GM04504 (cell line): Measurements from ENCODE around the gene BATF.

Experiments
- DNase-seq: peaks from one replicate; pipeline ENCODE4 v3.0.0-alpha.2; 2012; ENCODE audit warnings: low read depth

BATF gene

DNA sequence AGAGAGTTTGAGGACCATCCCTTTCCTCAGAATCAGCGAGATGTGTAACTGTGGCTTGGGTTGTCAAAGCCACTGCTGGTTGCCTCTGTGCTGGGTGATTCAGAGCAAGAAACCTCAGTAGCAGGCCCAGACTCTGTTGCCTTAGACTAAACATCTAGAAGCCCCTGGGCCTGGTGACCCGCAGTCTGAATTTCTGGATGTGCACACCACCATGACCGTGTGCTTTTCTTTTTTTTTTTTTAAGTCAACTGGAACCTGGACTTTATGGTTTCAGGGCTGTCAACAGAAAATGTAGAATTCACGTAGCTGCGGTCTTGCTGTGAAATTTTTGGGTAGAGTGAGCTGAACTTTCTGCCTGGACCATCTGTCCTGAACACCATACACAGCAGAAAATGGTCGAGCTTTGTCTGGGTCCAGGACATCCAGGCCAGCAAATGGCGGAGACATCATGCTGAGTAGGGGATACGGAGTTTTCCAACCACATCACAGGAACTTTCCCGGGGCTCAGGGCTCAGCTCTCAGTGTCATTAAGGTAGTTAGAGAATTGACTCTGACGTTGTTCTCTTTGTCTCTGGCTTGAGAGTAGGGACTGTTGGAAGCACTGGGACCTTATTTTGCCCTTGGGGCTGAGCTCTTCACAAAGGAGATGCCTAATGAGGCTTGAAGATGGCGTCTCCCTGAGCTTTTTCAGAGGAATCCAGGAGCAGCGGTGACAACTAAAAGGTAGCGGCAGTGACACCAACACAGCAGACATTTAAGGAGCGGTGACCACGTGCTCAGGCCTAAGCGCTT lies 23.0 kb upstream of the BATF start:
- DNase-seq = no peak

DNA sequence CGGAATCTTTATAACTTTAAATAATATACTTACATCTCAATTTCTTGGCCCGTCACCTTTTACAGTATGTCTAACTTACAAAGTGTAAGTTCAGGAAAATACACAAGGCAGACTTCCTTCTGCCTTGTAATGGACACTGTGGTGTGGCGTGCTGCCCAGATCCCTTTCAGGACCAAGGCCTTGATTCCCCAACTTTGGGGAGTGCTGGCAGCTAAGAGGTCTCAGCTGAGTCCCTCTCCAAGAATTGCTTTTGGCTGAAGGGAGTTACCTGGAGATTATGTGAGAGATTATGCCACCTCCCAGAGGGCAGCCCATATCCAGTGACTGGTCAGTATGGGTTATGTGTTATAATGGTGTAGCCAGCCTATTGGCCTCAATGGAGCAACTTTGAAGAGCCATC lies 21.2 kb upstream of the BATF start:
- DNase-seq = no peak

DNA sequence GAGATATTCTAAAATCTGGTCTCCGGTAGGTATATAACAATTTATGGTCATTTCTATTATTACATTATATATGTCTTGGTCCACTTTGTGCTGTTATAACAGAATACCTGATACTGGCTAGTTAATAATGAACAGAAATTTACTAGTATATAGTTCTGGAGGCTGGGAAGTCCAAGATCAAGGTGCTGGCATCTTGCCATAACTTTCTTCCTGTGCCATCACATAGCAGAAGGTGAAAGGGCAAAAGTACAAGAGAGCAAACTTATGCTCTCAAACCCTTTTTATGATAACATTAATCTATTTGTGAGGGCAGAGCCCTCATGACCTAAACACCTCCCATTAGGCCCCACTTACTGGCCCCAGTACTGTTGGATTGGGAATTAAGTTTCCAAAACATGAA lies 17.9 kb upstream of the BATF start:
- no peak for DNase-seq

DNA sequence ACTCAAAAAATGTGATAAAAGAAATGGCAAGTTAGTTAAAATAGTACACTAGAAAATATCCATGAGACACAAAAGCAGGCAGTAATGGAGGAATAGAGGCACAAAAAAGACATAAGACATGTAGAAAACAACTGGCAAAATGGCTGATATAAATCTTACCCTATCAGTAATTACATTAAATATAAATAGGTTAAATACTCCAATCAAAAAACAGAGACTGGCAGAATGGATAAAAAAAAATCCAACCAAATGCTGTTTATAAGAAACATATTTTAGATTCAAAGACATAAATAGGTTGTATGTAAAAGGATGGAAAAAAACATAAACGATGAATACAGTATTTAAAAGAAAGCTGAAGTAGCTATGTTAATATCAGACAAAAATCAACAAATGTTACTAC lies 15.3 kb upstream of the BATF start:
- DNase-seq = no peak

DNA sequence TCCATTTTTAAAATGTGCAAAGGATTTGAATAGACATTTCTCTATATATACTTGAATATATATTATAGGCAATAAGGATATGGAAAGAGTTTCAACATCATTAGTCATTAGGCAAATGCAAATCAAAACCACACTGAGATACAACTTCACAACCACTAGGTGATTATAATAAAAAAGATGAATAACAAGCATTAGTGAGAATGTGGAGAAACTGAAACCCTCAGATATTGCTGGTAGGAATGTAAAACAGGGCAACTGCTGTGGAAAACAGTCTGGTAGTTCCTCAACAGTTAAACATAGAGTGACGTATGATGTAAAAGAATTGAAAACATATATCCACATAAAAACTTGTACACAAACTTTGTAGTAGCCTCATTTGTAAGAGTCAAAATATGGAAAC lies 11.7 kb upstream of the BATF start:
- DNase-seq = no peak

DNA sequence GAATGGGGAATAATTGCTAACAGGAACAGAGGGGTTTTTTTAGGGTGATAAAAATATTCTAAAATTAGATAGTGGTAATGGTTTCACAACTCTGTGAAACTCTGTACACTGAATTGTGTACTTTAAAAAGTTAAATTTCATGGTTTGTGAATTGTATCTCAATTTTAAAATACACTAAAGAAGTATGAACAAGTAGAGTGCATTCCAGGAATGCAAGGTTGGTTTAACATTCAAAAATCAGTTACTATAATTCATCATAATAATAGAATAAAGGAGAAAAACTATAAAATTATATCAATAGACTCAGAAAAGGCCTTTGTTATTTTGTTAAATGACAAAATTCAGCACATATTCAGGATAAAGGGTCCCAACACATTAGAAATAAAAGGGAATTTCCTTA lies 11.1 kb upstream of the BATF start:
- no peak for DNase-seq

DNA sequence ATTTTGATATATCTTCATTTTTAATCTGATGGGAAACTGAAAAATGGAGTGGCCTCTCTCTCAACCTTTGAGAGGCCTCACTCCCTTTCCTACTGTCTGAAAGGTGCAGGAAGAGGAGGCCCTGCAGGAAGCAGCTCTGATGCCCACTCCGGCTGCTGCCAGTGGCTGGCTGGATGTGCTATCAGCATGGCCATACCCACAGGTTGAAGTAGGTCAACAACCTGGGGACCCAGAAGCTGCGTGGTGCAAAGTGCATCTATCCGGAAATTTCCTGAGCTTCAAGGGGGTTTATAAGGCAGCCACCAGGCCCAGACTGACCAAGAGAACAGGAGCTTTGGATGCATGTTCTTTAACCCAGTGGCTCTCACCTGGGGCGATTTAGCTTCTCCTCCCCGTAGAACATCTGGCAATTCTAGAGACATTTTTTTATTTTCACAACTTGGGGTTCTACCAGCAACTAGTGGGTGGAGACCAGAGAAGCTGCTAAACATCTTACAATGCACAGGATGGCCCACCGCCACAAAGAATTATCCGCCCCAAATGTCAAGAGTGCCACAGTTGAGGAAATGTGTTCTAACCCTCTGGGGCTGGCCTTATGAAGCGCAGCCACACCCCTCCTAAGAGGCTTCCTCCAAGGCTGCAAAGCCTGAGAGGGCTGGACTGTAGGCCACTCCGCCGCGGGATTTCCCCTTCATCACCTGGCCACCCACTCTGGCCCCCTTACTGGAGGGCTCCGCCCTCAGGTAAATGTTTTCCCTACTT lies 8.2 kb upstream of the BATF start:
- DNase-seq = no peak

DNA sequence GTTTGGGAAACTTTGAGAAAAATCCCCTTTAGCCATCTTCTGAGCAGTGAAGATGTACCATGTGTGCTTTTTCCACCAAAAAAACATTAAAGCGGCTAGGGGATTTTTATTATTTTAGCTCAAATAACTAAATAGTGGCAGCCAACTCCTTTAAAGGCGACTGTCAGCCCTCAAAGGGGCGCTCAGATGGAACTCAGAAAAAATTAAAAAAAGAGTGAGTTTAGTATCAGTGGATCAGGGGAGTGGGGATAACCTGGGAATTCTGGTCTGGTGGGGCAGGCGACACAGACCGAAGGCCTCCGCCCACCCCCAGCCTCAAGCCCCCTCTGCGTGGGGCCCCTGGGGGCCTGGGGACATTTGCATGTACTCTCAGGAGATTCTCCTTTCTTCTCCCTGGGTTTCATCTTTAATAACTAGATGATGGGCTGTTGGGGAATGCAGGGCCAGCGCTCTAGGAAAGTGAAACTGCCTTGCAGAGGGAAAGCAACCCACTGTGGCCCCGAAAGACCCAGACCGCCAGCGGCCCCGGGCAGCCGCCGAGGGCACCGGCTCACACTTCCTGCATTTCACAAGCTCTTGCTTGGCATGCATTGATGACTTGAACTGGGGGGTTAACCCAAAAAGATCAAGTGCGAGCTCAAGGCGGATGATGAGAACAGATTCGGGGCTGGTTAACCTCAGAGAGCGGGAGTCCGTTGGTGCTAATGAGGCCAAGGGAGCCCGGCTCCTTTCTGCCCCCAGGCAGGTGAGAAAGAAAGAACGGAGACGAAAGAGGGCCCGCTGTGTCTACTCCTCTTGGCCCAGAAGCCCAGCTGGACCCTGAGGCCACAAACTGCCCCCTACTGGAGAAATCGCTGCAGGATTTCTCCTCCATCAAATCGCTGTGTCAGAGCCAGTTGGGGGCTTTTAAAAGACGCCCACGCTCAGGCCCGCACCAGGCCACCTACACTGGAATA lies 7.3 kb upstream of the BATF start:
- DNase-seq = peak; percentile 1

DNA sequence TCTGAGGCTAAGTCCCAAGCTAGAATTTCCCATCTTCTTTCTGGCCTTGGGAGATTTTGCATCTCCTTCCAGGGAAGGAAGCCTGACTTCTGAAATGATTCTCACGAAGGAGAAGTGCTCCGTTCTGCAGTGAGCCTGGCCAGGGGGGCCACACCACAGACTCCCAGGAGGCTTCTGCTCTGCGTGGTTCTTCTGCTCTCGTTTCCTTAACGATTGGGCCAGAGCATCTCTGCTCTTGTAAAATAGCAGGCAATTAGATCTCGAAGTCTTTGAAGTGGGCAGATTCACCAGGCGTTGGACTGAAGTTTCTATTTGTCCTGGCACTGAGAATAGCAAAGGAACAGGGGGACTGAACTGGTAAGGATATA lies 6.7 kb upstream of the BATF start:
- no peak for DNase-seq

DNA sequence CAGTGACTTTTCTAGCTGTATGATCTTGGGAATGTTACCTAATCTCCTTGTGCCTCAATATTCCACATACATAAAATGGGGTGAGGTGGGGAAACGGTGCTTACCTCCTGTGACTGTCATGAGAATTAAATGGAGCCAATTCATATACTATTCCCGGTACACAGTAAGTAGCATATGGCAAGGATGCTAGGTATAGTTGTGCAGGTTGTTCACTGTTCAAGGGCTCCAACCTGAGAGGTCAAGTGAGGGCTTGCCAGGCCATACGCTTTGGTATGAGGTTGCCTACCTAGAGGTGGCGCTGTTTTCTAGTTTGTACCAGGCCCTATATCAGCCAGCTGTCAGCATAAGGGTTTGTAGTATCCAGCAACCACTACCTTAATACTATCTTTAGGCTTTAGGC lies 3.6 kb upstream of the BATF start:
- DNase-seq = no peak

DNA sequence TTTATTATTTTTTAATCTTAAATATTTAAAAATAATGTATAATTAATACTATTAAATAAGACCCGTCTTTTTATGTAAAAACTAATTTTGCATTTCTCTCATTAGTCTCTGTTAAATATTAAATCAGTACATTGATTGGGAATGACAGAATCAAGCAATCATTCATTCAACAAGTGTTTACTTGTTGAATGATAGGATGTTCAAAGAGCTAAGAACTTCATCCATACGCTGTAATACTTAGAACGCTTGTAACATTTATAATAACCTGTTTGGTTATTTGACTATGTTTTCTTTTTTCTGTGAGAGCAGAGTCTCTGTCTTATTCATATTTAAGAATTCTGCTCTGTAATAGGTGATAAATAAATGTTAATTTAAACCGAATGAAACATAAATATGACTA lies 2.9 kb upstream of the BATF start:
- DNase-seq = no peak

DNA sequence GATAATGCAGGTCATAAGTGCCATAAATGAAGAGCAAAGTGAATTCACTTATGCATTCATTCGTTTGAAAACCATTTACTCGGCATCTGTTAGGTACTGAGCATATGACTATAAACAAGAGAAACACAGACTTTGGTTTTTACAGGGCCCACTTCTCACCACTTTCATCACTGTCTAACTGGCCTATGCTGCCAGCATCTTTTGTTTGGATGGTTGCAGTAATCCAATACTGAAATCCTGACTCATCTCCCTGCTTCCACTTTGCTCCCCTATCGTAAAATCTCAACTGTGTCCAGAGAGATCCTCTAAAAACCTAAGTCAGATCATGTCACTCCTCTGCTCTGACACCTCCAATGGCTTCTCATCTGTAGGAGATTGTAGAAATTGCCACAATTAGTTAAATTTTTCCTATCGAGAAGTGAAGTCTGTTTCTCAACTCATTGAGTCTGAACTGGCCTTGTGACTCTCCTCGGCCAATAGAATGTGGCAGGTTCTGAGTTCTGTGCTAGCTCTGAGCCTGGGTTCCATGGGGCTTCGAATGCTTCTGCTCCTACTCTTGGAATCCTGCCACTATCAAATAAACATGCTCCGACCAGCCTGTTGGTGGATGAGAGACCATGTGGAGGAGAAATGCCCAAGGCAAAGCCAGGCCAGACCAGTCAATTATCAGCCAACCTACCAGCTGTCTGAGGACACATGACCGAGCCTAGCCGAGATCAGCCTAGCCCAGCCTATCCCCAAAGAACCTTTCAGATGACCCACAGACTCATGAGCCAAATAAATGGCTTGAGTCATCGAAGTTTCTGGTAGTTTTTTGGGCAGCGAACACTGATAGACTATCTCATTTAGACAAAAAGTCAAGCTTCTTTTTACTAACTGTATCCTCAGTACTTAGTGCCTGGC lies 2.2 kb upstream of the BATF start:
- peak; percentile 10 for DNase-seq

DNA sequence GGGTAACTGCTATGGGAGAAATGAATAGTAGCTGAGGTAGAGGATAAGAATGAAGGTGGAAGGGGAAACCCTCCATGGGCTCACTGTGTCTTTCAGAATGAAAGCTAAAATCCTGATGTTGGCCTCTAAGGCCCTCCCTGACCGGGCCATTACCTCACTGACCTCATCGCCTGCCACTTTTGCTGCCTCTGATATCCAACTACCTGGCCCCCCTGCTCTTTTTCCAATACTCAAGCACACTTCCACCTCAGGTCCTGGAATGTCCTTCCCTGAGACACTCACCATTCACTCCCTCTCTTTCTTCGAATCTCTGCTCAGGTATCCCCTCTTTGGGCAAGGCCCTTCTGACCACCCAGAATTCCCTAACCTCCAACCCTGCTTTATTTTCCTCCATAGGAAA lies 1.4 kb upstream of the BATF start:
- no peak for DNase-seq

DNA sequence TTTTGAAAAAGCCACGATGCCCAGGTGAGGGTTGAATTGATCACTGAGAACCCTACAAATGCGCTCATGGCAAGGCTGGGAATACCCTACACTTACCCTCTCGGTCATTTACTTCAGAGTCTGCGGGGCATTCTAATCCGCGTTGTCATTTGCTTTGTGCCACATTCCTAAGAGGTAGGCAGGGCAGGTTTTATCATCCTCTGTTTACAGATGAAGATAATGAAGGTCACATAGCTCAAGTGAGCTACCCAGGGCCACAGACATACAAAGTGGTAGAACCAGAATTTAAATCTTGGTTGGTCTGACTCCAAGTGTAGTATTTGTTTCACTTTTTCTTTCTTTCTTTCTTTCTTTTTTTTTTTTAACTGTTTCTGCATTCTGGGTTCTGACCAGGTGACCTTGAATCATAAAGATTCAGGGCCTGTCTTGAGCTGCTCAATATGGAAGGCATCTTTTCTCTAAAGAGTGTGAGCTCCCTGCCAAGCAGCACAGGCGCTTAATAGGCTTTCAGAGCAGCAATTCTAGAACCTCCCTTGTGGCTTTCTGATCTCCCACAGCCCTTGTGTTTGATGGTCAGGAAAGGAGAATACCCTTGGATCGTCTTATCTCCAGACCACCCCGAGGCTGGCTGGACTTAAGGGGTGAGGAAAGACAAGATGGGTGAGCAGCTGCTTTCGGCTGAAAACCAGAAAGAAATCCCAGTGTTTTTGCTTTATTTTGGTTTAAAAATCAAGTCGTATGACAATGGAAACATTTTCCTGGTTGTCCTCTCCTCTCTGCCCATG lies 662 bp upstream of the BATF start:
- no peak for DNase-seq

DNA sequence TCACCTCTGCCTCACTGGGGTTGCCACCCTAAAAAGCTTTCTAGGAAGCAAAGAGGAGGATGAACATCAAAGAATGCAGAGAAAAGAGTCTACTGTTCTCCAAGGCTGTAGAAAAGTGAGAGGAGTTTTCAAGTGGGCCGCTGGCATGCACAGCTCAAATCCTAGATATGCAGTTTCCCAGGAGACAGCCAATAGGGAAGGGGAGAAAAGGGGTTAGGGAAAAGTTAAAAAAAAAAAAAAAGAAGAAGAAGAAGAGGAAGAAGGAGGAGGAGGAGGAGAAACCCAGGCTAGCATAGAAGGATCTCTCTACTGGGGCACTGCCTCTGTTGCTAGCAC lies 682 bp downstream of the BATF start:
- no peak for DNase-seq

DNA sequence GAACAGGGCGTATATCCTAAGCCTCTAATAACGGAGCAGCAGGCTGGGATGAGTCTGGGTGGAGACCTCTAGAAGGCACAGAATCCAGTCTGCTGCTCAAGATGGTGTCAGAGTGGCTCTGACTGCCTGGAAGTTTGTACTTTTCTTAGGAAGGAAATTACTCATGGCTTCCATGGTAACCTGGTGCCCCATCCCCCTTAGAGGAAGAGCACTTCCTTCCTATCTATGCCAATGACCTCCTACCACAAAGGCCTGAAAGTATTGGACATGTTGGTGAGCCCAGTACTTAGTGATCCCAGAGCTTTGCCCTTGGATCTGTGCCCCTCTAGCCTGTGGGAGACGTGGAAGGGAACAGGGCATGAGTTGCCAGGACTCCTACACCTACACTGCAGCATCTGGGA lies 1.5 kb downstream of the BATF start:
- DNase-seq = no peak

DNA sequence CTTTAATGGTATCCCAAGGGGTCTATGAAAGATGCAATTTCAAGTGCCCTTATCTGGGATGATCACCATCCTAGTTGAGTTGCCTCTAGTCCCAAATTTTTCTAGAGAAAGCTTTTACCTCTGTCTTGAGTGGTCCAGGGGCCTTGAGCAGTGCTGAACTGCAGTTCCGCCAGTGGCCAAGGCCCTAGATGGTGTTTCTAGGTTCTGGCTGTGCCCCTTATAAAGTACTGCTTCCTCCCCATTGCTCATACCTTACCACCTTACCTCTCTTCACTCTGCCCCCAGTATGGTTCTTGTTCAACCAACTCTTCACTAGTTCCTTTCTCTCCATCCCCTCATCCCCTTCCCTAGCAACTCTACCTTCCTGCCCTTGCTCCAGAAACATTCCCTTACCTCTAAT lies 3.7 kb downstream of the BATF start:
- DNase-seq = no peak

DNA sequence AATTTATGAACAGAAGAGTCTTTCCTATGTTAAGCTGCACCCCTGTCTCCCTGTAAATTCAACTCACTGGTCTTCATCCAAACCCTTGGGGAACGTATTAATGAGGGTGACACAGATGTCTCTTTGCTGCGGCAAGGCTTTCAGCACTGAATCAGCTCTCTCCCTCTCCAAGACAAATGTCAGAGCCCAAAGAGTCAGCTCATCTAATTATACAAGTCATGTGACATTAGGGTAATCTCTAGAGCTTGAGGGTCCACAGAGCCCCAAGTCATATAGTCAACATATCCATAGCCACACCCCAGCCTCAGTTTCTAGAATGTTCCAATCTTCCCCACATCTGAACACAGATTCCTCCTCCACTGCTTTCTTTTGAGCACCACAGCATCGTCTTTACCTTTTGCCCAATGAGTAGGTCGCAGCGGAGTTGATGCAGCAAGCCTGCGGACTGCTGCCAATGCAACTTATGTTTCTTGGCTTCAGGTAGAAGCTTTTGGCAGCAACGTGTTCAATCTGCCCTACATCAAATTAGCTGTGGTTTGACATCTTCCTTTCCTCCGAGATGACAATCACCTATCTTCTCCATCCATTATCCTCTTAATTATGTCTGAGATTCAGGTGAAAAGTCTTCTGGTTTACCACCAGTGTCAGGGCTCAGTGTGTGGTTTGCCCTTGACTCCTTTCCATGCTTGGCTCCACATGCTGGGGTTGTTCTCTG lies 5.3 kb downstream of the BATF start:
- no peak for DNase-seq

DNA sequence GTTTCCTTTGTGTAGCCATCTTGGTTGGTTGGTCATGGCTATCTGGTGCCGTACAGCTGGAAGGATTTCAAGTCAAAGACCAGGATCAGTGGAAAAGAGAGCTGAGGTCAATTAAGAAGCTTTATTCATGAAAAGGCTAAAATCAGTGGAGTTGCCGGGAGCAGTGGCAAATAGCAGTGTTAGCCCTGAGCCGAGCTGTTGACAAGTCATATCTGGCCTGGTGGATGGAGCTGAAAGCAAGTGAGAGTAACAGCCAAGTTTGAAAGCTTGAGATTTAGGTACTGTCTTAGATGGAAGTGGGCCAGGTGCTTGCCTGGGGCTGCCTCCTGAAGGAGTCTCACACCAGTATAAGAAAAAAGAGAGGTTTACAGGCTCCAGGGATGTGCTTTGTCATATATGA lies 9.0 kb downstream of the BATF start:
- no peak for DNase-seq

DNA sequence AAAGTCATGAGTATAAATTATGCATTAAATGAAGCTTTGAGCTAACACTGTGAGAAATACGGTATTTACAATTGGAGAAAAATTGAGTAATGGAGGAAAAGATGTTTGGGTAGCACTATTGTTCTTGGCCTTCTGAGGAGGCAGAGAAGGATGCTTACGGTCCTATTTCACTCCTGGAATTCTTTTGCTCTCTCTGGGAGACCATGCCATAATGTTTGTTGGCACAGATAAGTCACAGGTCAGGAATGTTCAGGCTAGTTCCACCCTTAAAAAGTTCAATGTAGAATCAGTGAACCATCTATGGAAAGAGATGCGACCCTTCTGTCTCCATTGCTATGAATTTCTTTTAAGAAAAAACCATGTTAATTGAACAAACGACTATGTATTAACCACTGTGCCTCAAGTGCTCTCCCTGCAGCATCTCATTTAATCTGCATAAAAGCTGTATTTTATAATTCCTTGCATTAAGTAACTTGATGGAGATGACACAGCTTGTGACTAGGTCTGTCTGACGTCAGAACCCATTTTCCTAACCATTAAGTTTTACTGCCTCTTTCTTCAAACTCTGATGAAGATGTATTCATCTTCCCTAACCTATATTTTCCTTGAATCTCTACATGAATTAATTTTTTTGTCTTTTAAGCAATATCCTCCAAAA lies 9.5 kb downstream of the BATF start:
- no peak for DNase-seq
